SKM-1 treated with dmso at 0.1 percent for 144 hours (cell line): ENCODE measurements around the gene PDGFD.

Experiments
- DNase-seq: peaks from one replicate; lab custom pipeline; 2025; ENCODE audit not compliant: unreplicated experiment; lab: John Stamatoyannopoulos, UW

Gene PDGFD

GRCh38 chr11:103927535-103927934, 236.4 kb downstream of the PDGFD start:
- no peak for DNase-seq

GRCh38 chr11:103926990-103927389, 237.0 kb downstream of the PDGFD start:
- no peak for DNase-seq

GRCh38 chr11:103924166-103925013, 239.6 kb downstream of the PDGFD start:
- DNase-seq, result no peak

DNA sequence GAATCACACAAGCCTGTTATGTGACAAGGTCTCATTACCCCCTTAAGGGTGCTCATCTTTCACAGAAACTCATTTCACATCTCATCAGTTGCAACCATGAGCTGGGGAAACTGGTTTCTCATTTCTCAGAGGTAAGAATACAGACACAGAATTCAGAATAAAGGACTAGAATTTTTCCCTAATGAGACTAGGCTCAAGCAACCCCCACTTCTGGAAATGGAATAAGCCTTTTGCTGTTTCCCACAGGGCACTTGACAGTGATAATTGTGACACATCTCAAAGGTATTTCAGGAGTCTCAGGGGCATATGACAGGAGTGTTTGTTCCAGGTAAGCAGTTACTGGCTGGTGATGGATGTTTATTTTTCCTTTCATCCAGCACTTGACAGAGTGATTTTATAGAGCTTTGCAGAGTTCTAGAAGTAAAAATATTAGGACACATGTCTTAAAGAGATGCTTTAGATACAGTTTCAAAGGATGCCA, 240.5 kb downstream of the PDGFD start:
- DNase-seq, result no peak

- no peak for DNase-seq
Observed at GRCh38 chr11:103920933-103921332, 243.0 kb downstream of the PDGFD start.

DNA sequence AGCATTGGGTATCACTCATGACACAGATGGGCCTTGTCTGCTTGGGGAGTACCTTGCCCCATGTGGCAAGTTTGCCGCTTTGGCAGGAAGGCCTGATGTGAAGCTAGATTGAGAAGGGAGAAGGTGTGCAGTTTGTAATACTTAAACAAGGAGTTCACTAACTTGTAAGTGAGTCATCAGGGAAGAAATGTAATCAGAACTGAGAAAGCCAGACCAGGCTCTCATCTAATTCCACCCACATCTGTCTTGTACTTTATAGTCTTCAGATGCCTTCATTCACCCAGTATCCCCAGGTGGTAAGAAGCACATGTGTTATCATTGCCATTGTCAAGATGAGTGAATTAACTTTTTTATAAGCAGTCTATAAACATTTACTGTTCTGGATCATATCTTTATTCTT, 243.5 kb downstream of the PDGFD start:
- DNase-seq, result no peak

- DNase-seq, result no peak
Observed at GRCh38 chr11:103910721-103911120, 253.2 kb downstream of the PDGFD start.

GRCh38 chr11:103907548-103908455, 256.1 kb downstream of the PDGFD start:
- no peak for DNase-seq

DNA sequence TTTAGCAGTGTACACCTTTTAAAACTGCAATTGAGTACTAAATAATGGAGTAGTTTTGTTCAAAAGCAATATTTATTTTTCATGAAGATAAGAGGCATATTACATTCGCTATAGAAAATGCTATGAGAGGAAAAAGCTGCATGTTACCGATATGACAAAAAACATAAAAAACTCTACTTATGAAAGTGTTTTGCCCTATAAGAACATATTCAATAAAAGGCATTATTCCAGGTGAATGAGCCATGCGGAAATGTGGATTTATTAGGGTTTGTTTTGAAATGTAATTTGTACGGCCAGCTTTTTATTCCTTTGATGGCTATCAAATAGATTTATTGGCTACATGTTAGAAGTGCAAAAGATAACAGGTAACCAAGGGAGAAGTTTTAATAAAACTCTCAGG, 256.8 kb downstream of the PDGFD start:
- DNase-seq, result no peak

DNA sequence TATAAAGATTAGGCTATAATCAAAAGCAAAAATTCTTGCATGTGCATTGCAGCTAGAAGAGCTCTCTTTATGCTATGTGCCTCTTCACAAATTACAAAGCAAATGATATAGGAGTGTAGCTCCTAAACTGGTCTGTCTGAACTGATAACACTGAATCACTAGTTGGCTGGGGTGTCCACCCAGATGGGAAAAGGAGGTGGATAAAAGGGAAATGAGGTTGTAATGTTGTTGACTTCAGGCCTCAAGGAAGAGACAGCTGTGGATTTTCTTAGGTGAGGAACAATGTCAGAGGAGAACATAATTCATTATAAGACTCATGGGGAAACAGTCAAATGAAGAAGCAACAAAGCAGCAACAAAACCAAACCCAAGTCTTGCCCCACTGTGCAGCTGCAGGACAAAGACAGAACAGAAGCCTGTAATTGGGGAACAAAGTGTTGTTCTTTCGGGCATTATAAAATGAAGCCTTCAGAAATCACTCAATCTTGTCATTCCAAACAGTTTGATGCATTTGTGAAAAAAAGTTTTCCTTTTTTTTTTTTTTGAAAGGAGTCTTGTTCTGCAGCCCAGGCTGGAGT, 257.6 kb downstream of the PDGFD start:
- no peak for DNase-seq

GRCh38 chr11:103904324-103904667, 259.7 kb downstream of the PDGFD start:
- DNase-seq, result no peak

DNA sequence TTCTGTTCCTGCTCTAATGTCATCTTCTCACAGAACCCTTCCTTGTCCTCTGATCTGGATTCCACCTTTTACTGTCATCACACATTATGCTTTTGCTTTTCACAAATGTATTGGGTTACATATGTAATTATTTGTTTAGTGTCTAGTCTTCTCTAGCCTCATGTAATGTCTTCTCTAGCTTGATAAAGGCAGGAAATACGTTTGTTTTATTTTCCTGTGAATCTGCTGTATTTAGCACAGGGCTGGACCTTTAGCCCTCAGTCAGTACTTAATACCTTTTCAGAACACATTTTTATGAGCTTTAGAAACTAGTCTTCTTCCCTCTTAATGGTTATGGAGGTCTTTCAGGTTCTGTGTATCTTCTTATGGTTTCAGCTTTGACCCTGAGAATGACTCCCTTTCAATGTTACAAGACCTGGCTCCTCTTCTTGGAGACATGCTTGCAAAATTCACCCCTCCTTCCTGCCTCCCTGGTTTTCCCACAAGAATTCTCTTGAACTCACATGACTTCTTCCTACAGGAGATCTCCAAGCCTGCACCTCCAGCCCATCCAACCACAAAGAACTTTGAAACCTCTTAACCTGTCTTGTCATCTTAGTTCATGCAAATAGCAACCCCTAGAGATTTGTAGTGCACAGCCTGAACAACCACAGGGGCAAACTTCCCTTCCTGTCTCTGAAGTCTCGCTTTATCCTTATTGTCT, 260.2 kb downstream of the PDGFD start:
- DNase-seq, result no peak

DNA sequence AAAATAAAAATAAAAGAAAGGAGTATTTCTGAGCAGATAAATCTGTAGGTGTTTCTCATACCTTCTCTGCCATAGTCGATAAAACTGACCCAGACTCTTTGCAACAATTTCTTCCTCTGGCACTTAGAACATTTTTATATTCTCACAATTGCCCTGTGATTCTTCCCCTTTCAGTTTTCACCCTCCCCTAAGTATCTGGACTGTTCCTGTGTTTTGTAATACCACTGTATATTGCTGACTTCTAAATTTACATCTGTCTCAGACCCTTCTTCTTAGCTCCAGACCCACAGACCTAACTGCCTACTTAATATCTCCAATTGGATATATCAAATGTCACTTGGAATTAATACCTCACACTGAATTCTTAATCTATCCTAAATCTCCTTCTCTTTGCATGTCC, 261.0 kb downstream of the PDGFD start:
- no peak for DNase-seq

DNA sequence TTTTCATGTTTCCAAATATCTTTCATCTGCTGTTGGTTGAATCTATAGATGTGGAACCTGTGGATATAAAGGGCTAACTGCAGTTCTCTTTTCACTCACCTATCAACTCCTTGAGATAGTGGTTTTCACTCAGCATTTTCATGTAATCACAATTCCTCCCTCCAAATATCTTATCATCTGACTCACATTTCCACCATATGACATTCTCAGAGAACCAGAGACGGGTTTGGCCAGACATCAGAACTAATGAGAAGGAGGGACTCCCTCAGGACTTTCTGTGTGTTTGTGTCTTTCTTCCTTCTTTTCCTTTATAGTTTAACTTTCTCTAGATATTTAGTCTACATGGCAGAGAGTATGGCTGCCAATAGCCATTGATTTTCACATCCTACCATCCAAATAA, 262.3 kb downstream of the PDGFD start:
- DNase-seq, result no peak

DNA sequence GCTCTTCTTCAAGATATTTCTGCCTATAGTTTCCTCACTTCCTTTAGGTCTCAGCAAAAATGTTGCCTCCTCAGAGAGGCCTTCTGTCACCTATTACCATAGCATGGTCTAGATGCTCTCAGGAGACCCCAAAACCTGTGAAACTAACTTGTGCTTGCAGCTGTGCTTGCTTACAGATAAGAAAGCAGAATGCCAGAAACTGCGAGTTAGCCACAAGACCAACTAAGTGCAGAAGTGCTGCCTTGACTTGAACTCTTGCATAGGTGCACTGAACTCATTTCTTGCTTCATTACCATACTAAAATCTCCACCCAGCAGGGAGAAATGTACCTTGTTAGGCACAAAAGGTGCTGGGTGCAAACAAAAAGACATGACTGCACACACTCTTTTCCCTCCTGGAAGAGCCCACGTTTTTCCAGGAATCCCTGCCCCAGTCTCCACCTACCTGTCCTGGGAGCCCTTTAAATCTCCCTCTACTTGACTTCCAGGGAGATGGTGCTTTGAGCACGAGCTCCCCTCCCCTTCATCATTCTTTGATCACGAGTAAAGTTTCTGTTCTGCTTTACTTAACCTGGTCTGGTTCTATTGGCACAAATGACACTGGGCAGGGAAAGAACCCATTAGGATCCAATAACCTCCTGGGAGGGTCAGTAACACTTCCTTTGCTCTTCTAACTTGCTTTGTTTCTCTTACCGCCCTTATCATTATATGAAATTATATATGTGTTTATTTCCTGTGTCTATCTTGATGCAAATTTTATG, 265.2 kb downstream of the PDGFD start:
- no peak for DNase-seq

GRCh38 chr11:103898065-103898464, 265.9 kb downstream of the PDGFD start:
- no peak for DNase-seq

- DNase-seq, result no peak
Observed at GRCh38 chr11:103897160-103897936, 266.6 kb downstream of the PDGFD start.

DNA sequence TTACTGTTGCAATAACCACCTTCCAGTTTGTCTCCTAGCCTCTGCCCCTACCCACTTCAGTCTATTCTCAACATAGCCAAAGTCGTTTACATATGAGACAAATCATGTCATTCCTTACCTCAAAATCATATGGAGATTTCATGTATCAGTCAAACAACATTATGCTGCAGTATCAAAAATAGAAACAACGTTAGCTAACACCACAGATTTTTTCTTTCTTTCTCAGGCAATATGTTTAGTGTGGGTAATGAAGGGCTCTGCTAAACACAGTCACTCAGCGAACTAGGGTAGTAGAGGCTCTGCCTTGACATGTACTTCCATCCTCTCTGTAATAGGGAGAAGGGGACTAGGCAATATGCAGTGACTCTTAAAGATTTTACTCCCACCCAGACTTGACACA, 268.8 kb downstream of the PDGFD start:
- no peak for DNase-seq

DNA sequence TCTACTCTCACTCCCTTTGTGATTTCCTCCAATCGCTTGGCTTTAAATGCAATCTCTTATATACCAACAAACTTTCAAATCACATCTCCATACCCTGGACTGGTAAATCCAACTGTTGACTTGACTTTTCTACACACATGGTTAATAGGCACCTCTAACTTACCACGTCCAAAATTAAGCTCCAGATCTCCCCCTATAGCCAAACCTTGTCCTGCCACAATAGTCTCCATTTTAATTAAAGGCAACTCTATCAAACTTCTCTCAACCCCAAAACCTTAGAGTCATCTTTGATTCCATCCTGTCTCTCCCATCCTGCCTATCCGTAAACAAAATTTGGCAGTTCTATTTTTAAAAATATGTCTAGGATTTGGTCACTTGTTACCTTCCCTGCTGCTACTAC, 269.3 kb downstream of the PDGFD start:
- DNase-seq, result no peak

- DNase-seq, result no peak
Observed at GRCh38 chr11:103894034-103894433, 269.9 kb downstream of the PDGFD start.
